ENCODE measurements around the gene PANX2. TPM values are rescaled to one million over a fixed set of nuclear protein-coding genes. Genes with fewer than 3 reads are reported as not detected.
"Not testable (repeated sequence)": the region's sequence is repeated elsewhere in the genome, so short reads cannot be mapped to it uniquely, and the experiment has no call there.

The PANX2 gene
- under 1 TPM in 8 of 10 donors, not detected in 2; 0.08 to 0.24 (median 0.11) TPM for polyA plus RNA-seq (ENCODE audit: insufficient read length in 10 of 10)
- long read RNA-seq, donor 1 = 0 reads
- long read RNA-seq, donor 2 = 0 reads
- long read RNA-seq, donor 3 = 0 reads
- long read RNA-seq, donor 4 = 0 reads
- long read RNA-seq, donor 5 = 0 reads
- long read RNA-seq, donor 6 = 0 reads
- long read RNA-seq, donor 7 = 0 reads
- long read RNA-seq, donor 8 = 0 reads
- long read RNA-seq, donor 9 = 0 reads

GRCh38 chr22:50170453-50171318 is at the start of gene PANX2:
Gene PANX2 (plus strand): TSS chr22:50170731. CDS start chr22:50170731, 0 bp downstream.
- DNase-seq = no peak

- no peak for DNase-seq
Observed at GRCh38 chr22:50121202-50121740, 49.3 kb upstream of the PANX2 start.

GRCh38 chr22:50123119-50123518 is 47.4 kb upstream of the PANX2 start:
- no peak for DNase-seq

GRCh38 chr22:50125029-50125428 is 45.5 kb upstream of the PANX2 start:
- DNase-seq = no peak

- DNase-seq = no peak
Observed at GRCh38 chr22:50129121-50129736, 41.3 kb upstream of the PANX2 start.

- no peak for DNase-seq
Observed at GRCh38 chr22:50131894-50132293, 38.6 kb upstream of the PANX2 start.

GRCh38 chr22:50134481-50134880 is 36.0 kb upstream of the PANX2 start:
- no peak for DNase-seq

- DNase-seq = no peak
Observed at GRCh38 chr22:50136581-50137015, 33.9 kb upstream of the PANX2 start.

GRCh38 chr22:50137277-50137676 is 33.3 kb upstream of the PANX2 start:
- DNase-seq = not testable (repeated sequence)

- DNase-seq = no peak
Observed at GRCh38 chr22:50138041-50138440, 32.5 kb upstream of the PANX2 start.

GRCh38 chr22:50138988-50139387 is 31.5 kb upstream of the PANX2 start:
- no peak for DNase-seq

- no peak for DNase-seq
Observed at GRCh38 chr22:50139843-50140415, 30.6 kb upstream of the PANX2 start.

GRCh38 chr22:50140615-50141014 is 29.9 kb upstream of the PANX2 start:
- DNase-seq = no peak

- no peak for DNase-seq
Observed at GRCh38 chr22:50141462-50141861, 29.1 kb upstream of the PANX2 start.

- DNase-seq = no peak
Observed at GRCh38 chr22:50141891-50142363, 28.6 kb upstream of the PANX2 start.

GRCh38 chr22:50143096-50143495 is 27.4 kb upstream of the PANX2 start:
- no peak for DNase-seq

GRCh38 chr22:50144005-50144614 is 26.4 kb upstream of the PANX2 start:
- no peak for DNase-seq

- DNase-seq = peak in 2 of 3 donors; percentile 31 to 85
Observed at GRCh38 chr22:50145721-50146438, 24.7 kb upstream of the PANX2 start.

- DNase-seq = peak; percentile 61 to 92 (median 74)
Observed at GRCh38 chr22:50146439-50147238, 23.9 kb upstream of the PANX2 start.
